GM19193 (cell line): ENCODE results near the gene SERINC2.

Experiments used
- POLR2A ChIP-seq: IDR thresholded peaks from 4 replicates; pipeline ENCODE4 v1.6.1; 2011; ENCODE audit not compliant: insufficient read depth, insufficient read length; ENCODE audit errors: extremely low read depth

Gene SERINC2

DNA sequence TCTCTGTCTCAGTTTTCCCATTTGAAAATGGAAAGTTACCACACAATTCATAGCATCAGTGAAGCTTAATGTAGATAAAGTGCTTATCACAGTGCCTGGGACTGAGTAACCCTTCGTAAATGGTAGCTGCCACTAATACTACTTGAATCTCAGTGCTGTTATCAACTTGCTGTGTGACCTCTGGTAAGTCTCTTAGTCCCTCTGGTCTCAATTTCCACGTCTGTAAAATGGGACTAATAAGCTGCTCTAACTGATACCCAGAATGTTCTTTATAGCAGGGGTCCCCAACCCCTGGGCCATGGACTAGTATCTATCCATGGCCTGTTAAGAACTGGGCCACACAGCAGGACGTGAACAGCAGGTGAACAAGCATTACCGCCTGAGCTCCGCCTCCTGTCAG lies 7.7 kb downstream of the SERINC2 start:
- no peak for TF ChIP-seq POLR2A

DNA sequence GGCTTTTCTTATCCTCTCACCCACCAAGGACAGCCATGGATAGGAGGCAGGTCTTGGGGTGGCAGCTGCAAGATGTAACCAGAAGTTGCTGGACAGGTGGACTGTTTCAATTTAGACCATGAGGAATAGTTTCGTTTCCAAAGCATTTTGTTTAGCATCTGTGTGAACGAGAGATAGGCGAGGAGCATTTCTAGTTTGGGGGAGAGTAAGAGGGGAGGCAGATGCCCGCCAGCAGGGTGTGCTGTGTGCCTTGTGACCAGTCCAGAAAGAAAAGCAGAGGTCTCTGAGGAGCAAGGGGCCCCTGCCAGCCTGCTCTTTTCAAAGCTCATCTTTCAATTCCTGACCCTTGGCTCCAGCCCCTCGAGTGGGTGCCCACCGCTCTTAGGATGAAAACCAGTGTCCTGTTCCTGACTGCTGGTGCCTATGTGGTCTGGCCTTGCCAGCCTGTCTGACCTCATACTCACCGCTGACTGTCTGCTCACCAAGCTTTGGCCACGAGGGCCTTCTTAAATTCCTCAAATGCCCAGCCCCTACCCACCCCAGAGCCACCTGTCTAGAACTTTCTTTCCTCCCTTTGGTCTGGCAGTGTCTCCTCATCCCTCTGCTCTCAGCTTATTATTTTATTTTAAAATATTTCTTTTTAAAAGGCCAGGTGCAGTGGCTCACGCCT lies 8.5 kb downstream of the SERINC2 start:
- TF ChIP-seq POLR2A: no peak

DNA sequence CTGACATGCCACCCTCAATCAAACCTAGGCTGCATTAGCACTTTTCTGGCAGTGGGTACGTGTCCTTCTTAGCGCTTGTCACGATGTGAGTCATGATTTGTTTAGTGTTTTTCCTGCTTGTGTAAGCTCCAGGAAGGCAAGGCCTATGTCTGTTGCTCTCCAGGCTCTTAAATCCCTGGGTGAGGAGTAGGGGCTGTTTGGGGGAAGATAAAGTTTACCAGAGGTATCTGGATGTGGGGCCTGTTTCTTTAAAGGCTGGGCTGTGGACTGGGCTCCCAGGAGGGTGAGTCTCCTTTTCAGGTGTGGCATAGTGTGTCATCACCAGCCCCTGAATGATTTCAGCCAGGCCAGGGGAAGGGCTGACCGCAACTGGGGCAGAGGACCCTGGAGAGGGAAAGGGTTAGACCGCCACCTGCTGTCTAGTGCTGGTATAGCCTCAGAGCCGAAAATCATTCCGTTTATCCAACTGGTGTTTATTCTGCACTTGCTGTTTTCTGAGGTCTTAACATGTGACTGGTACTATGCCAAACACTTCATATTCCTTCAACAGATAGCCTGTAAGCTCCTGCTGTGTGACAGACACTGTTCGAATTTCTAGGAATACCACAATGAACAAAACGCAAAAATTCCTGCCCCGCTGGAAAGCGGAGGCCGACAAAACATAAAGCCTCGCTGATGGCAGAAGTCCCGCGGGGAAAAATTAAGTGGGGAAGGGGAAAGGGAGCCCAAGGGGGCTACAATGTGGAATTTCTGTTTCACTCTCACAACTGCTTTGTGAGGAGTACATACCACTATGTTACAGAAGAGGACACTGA lies 9.7 kb downstream of the SERINC2 start:
- TF ChIP-seq POLR2A: no peak

- TF ChIP-seq POLR2A: no peak
These were observed 10.5 kb downstream of the SERINC2 start for GRCh38 chr1:31423418-31423947.

DNA sequence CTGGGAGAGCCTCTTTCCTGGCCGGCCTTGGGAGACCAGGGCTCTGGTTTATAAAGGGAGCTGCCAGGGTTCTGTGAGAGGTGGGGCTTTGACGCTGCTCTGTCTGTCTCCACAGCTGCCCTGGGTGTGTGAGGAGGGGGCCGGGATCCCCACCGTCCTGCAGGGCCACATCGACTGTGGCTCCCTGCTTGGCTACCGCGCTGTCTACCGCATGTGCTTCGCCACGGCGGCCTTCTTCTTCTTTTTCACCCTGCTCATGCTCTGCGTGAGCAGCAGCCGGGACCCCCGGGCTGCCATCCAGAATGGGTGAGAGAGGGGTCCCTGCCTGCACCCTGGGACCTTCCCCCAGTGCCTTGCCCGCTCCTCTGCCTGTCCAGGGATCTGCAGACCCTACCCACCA lies 11.6 kb downstream of the SERINC2 start:
- no peak for TF ChIP-seq POLR2A

- no peak for TF ChIP-seq POLR2A
These were observed 12.5 kb downstream of the SERINC2 start for GRCh38 chr1:31425301-31426081.

- TF ChIP-seq POLR2A: no peak
These were observed 13.4 kb downstream of the SERINC2 start for GRCh38 chr1:31426249-31426922.

GRCh38 chr1:31427322-31427721 lies 14.3 kb downstream of the SERINC2 start:
- no peak for TF ChIP-seq POLR2A

DNA sequence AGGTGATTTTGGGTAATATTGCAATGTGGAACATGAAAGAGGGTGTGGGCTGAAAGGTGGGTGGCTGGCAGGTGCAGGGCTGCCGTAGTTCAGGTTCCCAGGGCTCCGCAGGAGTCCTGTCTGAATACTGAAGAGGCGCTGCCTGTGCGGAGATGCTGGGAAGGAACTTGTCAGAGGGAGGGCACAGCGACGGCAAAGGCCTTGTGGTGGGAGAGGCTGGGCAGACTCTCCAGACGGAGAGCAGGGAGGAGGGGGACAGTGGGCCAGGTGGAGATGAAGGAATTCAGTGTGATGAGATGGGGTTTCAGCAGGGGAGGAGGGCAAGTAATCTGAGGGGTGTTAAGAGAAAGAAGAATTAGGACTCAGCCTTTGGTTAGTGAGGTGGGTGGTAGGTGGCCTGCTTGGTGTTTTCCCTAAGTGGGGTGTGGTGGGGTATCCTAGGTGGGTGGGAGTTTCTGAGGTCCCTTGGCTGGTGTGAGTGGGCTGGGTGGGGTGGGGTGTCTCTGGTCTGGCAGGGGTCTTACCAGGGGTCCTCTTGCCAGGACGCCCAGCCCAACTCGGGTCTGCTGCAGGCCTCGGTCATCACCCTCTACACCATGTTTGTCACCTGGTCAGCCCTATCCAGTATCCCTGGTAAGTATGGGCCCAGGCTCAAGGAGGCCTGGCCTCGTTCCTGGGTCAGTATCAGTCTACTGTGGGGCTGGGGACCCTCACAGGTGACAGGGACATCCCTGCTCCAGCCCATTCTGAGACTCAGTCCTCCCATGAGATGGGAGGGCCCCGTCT lies 15.6 kb downstream of the SERINC2 start:
- TF ChIP-seq POLR2A: no peak

GRCh38 chr1:31429583-31429982 lies 16.6 kb downstream of the SERINC2 start:
- no peak for TF ChIP-seq POLR2A

- peak; percentile 19 for TF ChIP-seq POLR2A
These were observed 18.6 kb downstream of the SERINC2 start for GRCh38 chr1:31431351-31432257.

- peak; percentile 31 for TF ChIP-seq POLR2A
These were observed 19.8 kb downstream of the SERINC2 start for GRCh38 chr1:31432592-31433395.
